B cell (primary cell): ENCODE measurements around the gene PIK3C3. TPM values are rescaled to one million over a fixed set of nuclear protein-coding genes. Genes with fewer than 3 reads are reported as not detected.

Experiments used
- ATAC-seq: fragments of 200-7000 bp; cut with Tn5 transposase; one replicate; pipeline ENCODE4 v1.10.0; 2021; ENCODE audit warnings: low read depth, mild to moderate bottlenecking, moderate number of reproducible peaks, moderate library complexity
- CTCF ChIA-PET: fragments of 350-600 bp; sonication (Branson Sonifier 250); formaldehyde crosslinking; loops from one replicate; lab custom pipeline; 2021; ENCODE audit warnings: antibody characterized with exemption, inconsistent platforms; lab: Charles Lee
- POLR2A ChIA-PET: fragments of 350-600 bp; sonication (Branson Sonifier 250); formaldehyde crosslinking; loops from one replicate; lab custom pipeline; 2021; ENCODE audit warnings: antibody characterized with exemption; lab: Charles Lee
- DNase-seq: peaks from one replicate; pipeline ENCODE4 v3.0.0; 2013
- H2AFZ ChIP-seq: 2 replicates; pipeline ENCODE4 v1.6.1; 2012; ENCODE audit warnings: mild to moderate bottlenecking, low read depth, low read length; ENCODE audit not compliant: insufficient read depth, poor library complexity, severe bottlenecking
- H3K27ac ChIP-seq, 2 donors: 1 replicate in 1 of 2; 2 replicates in 1 of 2; pipeline ENCODE4 v1.5.1; 2012 to 2013; ENCODE audit warnings: low read length in 2 of 2, mild to moderate bottlenecking in 2 of 2, moderate library complexity in 1 of 2
- H3K27me3 ChIP-seq, 4 experiments: fragments of 200-600 bp in 1 of 4; sonication (generic) in 1 of 4; replicated peaks in 1 of 4; 1 replicate in 2 of 4; 2 replicates in 2 of 4; pipeline versions ENCODE4 v1.6.1 to v1.7.0; 2013 to 2016; ENCODE audit warnings: low read length in 3 of 4, mild to moderate bottlenecking in 2 of 4, mixed read lengths in 1 of 4, moderate library complexity in 1 of 4; ENCODE audit not compliant: insufficient read depth in 4 of 4, control insufficient read depth in 3 of 4; ENCODE audit errors: control extremely low read depth in 1 of 4
- H3K36me3 ChIP-seq, 2 experiments: replicated peaks in 1 of 2; 1 replicate in 1 of 2; 2 replicates in 1 of 2; pipeline versions ENCODE4 v1.6.1 to v1.7.1; 2013; ENCODE audit warnings: low read length in 1 of 2; ENCODE audit not compliant: insufficient read depth in 2 of 2, control insufficient read depth in 1 of 2; ENCODE audit errors: control extremely low read depth in 1 of 2, extremely low read depth in 1 of 2
- H3K4me1 ChIP-seq, 2 donors: fragments of 200-600 bp in 1 of 2; sonication (generic) in 1 of 2; 1 replicate in 1 of 2; 2 replicates in 1 of 2; pipeline versions ENCODE4 v1.5.1 to v1.6.1; 2013 to 2017; ENCODE audit warnings: low read length in 2 of 2; ENCODE audit not compliant: control insufficient read depth in 2 of 2, insufficient read depth in 2 of 2
- H3K4me2 ChIP-seq: replicated peaks from 2 replicates; pipeline ENCODE3; 2012; ENCODE audit warnings: mild to moderate bottlenecking, low read depth, low read length; ENCODE audit not compliant: poor library complexity, severe bottlenecking
- H3K4me3 ChIP-seq, 5 experiments: fragments of 200-600 bp in 1 of 5; sonication (generic) in 1 of 5; 1 replicate in 3 of 5; 2 replicates in 2 of 5; pipeline versions ENCODE4 v1.5.1 to v1.7.0; 2011 to 2016; ENCODE audit warnings: low read length in 4 of 5, mild to moderate bottlenecking in 4 of 5, low read depth in 2 of 5, control low read depth in 1 of 5, moderate library complexity in 1 of 5; ENCODE audit not compliant: insufficient read depth in 1 of 5; ENCODE audit errors: control extremely low read depth in 1 of 5, extremely low read depth in 1 of 5
- H3K79me2 ChIP-seq: fragments of 200-600 bp; sonication (generic); one replicate; pipeline ENCODE4 v1.6.0; 2016; ENCODE audit warnings: low read length; ENCODE audit not compliant: control insufficient read depth, insufficient read depth
- H3K9ac ChIP-seq: fragments of 200-600 bp; sonication (generic); 2 replicates; pipeline ENCODE4 v1.6.1; 2017; ENCODE audit warnings: mild to moderate bottlenecking, low read length, moderate library complexity
- H3K9me3 ChIP-seq, 3 donors: one replicate each; pipeline versions ENCODE4 v1.6.1 to v1.7.1; 2013; ENCODE audit warnings: low read length in 2 of 3; ENCODE audit not compliant: control insufficient read depth in 2 of 3, insufficient read depth in 1 of 3; ENCODE audit errors: control extremely low read depth in 1 of 3
- H4K20me1 ChIP-seq: 2 replicates; pipeline ENCODE4 v1.6.0; 2012; ENCODE audit warnings: mild to moderate bottlenecking, low read length; ENCODE audit not compliant: insufficient read depth, control insufficient read depth, poor library complexity, severe bottlenecking
- H3K27ac Mint-ChIP-seq: one replicate; pipeline ENCODE4 v1.8.0; 2021; ENCODE audit warnings: mixed read lengths
- H3K27me3 Mint-ChIP-seq: one replicate; pipeline ENCODE4 v1.8.0; 2021; ENCODE audit warnings: mixed read lengths
- H3K4me1 Mint-ChIP-seq: one replicate; pipeline ENCODE4 v1.8.0; 2021; ENCODE audit warnings: mixed read lengths
- H3K4me3 Mint-ChIP-seq: one replicate; pipeline ENCODE4 v1.8.0; 2021; ENCODE audit warnings: mixed read lengths
- H3K9me3 Mint-ChIP-seq: one replicate; pipeline ENCODE4 v1.8.0; 2022; ENCODE audit warnings: mixed read lengths; ENCODE audit not compliant: insufficient read depth
- EZH2 ChIP-seq: IDR thresholded peaks from 2 replicates; pipeline ENCODE4 v1.6.1; 2012; ENCODE audit warnings: borderline replicate concordance, low read depth, mild to moderate bottlenecking, moderate library complexity, low read length; ENCODE audit not compliant: insufficient read depth, poor library complexity, severe bottlenecking
- WGBS: methylation state at CpG from one replicate; pipeline ENCODE4 v1.1.5; 2013; ENCODE audit warnings: missing lambda C conversion rate; ENCODE audit not compliant: insufficient coverage; 5-methylcytosine and 5-hydroxymethylcytosine counted together
- intact Hi-C: fragments of 100-400 bp; cut with micrococcal nuclease; formaldehyde crosslinking; loops from one replicate; pipeline ENCODE4 v1.10.0; 2022
- polyA plus RNA-seq: library from polyadenylated mRNA; depleted of rRNA; stranded (reverse); fragments of >200 nt; gene quantifications from 2 replicates; pipeline ENCODE4 v1.2.3, GENCODE V29; 2012
- total RNA-seq, 2 donors: library from RNA; stranded (reverse); fragments of 120-200 nt in 1 of 2; gene quantifications; 1 replicate in 1 of 2; 2 replicates in 1 of 2; pipeline versions ENCODE4 v1.2.3 to v1.2.4, GENCODE V29; 2013 to 2022
- TF ChIP-seq, protein P1 (sequence below): fragments of 200-600 bp; IDR thresholded peaks from one replicate; pipeline ENCODE4 v1.8.0; 2022; ENCODE audit warnings: antibody characterized with exemption, mild to moderate bottlenecking

Gene PIK3C3
- total and polyA plus RNA-seq, 2 donors (not counting 1 experiment from before 2014, with no cell fraction given) = 13.3 to 87.9 TPM

DNA sequence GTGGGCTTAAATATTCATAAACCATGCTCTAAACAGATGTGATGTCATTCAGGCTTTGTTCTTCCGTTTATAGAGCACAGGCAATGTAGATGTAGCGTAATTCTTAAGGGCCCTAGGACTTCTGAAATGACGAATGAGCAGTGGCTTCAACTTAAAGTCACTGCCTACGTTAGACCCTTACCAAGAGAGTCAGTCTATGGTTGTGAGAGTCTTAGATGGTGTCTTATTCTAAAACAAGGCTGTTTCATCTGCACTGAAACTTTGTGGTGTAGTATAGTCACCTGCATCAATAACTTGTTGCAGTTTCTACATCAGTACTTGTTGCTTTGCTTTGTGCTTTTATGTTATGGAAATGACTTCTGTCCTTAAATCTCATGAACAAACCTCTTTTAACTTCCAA is 56.0 kb downstream of the PIK3C3 start:
- Histone ChIP-seq H3K9ac (no peak overlapping the region), H3K4me1 (no peaks in the 10 kb centered on the region), H3K9me3 (no peaks in the 10 kb centered on the region), H3K79me2 (no peaks in the 10 kb centered on the region), H3K27ac (no peak overlapping the region), H2AFZ (no peak overlapping the region), H3K4me3 (no peak overlapping the region), H4K20me1 (no peaks in the 10 kb centered on the region), H3K4me2 (no peak overlapping the region), H3K27me3 (no peaks in the 10 kb centered on the region), H3K36me3 (peaks cover 0 to 46% of the 10 kb centered on the region in 2 experiments)
- H3K4me3 Mint-ChIP-seq = no peak overlapping the region
- DNase-seq = no peak
- H3K27me3 Mint-ChIP-seq = no peaks in the 10 kb centered on the region
- ATAC-seq = no peak
- no peaks in the 10 kb centered on the region for H3K4me1 Mint-ChIP-seq
- 60% methylated on average over 3 of the region's 4 CpGs for WGBS
- no peak overlapping the region for H3K27ac Mint-ChIP-seq
- intact Hi-C loops = no loop called here
- ChIA-PET POLR2A (no interaction called here), CTCF (no interaction called here)
- no peak for TF ChIP-seq EZH2
- TF ChIP-seq, protein P1, sequence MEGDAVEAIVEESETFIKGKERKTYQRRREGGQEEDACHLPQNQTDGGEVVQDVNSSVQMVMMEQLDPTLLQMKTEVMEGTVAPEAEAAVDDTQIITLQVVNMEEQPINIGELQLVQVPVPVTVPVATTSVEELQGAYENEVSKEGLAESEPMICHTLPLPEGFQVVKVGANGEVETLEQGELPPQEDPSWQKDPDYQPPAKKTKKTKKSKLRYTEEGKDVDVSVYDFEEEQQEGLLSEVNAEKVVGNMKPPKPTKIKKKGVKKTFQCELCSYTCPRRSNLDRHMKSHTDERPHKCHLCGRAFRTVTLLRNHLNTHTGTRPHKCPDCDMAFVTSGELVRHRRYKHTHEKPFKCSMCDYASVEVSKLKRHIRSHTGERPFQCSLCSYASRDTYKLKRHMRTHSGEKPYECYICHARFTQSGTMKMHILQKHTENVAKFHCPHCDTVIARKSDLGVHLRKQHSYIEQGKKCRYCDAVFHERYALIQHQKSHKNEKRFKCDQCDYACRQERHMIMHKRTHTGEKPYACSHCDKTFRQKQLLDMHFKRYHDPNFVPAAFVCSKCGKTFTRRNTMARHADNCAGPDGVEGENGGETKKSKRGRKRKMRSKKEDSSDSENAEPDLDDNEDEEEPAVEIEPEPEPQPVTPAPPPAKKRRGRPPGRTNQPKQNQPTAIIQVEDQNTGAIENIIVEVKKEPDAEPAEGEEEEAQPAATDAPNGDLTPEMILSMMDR = no peak
- H3K9me3 Mint-ChIP-seq = no peaks in the 10 kb centered on the region

DNA sequence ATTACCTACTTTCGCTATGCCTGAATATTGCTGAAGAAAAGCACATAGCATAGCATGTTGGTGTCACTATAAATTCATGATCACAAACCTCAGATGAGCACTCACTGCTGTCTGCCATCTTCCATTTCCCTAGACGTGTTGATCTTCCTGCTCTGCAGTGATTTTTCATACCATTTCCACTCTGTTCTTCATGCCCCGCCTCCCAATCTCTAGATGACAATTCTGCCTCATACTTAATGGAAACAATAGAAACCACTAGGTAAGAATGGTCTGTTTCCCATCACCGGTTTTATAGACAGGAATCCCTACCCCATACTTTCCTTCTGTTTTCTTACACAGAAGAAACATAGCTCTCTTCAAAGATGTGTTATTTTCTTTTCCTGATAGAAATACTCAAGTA is 63.8 kb downstream of the PIK3C3 start:
- Mint-ChIP-seq H3K4me3 (no peak overlapping the region), H3K27me3 (no peaks in the 10 kb centered on the region), H3K4me1 (no peaks in the 10 kb centered on the region), H3K27ac (no peak overlapping the region), H3K9me3 (no peaks in the 10 kb centered on the region)
- H3K79me2 ChIP-seq = no peaks in the 10 kb centered on the region
- intact Hi-C loops = no loop called here
- H3K9ac ChIP-seq = no peak overlapping the region
- ATAC-seq (no peak), DNase-seq (no peak)
- H3K4me3 ChIP-seq = no peak overlapping the region
- no peak overlapping the region for H2AFZ ChIP-seq
- peaks cover 6 to 47% of the 10 kb centered on the region in 2 experiments for H3K36me3 ChIP-seq
- H4K20me1 ChIP-seq = no peaks in the 10 kb centered on the region
- no peak overlapping the region for H3K4me2 ChIP-seq
- no peaks in the 10 kb centered on the region for H3K9me3 ChIP-seq
- ChIA-PET POLR2A (no interaction called here), CTCF (interaction anchor here (1.9 to 3.1 kb wide), 3 partner anchors 9 to 35 kb away, joined by 4 to 17 read pairs (median 6); no protein-coding TSS in a partner anchor)
- no peaks in the 10 kb centered on the region for H3K27me3 ChIP-seq
- no peaks in the 10 kb centered on the region for H3K4me1 ChIP-seq
- no peak overlapping the region for H3K27ac ChIP-seq
- TF ChIP-seq EZH2 = no peak
- TF ChIP-seq, protein P1 = no peak
- 78% methylated on average over 2 of the region's 4 CpGs for WGBS
